HL-60 (cell line): Measurements from ENCODE around the gene HECTD4.

Source experiments
- DNase-seq, 2 experiments: peaks; one replicate each; pipeline ENCODE4 v3.0.0-alpha.2; 2010 to 2020; ENCODE audit warnings: low read depth in 1 of 2, low spot score in 1 of 2
- H3K27ac ChIP-seq: fragments of 250-450 bp; sonication (Bioruptor Pico); replicated peaks from 2 replicates; pipeline ENCODE4 v1.5.1; 2020; ENCODE audit warnings: mild to moderate bottlenecking, moderate library complexity
- H3K27me3 ChIP-seq: fragments of 250-450 bp; sonication (Bioruptor Pico); 2 replicates; pipeline ENCODE4 v1.5.1; 2021; ENCODE audit warnings: mild to moderate bottlenecking, moderate library complexity; ENCODE audit not compliant: insufficient read depth, poor library complexity, severe bottlenecking
- H3K4me3 ChIP-seq: replicated peaks from 2 replicates; pipeline ENCODE4 v1.5.1; 2011; ENCODE audit warnings: mild to moderate bottlenecking, control low read depth, low read length; ENCODE audit not compliant: insufficient read depth
- GABPA ChIP-seq: IDR thresholded peaks from 2 replicates; pipeline ENCODE4 v1.6.1; 2012; ENCODE audit warnings: low read depth
- POLR2AphosphoS5 ChIP-seq: IDR thresholded peaks from 2 replicates; pipeline ENCODE4 v1.6.1; 2012; ENCODE audit warnings: low read depth
- SPI1 ChIP-seq: IDR thresholded peaks from 2 replicates; pipeline ENCODE4 v1.6.1; 2012; ENCODE audit warnings: low read depth, mild to moderate bottlenecking, borderline replicate concordance
- TF ChIP-seq, protein P1 (sequence below): IDR thresholded peaks from one replicate; pipeline ENCODE4 v1.5.1; 2011; ENCODE audit warnings: low read length, control low read depth, inconsistent platforms; ENCODE audit not compliant: insufficient read depth
- TF ChIP-seq, protein P2 (sequence below): IDR thresholded peaks from 2 replicates; pipeline ENCODE4 v1.6.1; 2012; ENCODE audit warnings: low read depth; ENCODE audit not compliant: insufficient replicate concordance

The HECTD4 gene

DNA sequence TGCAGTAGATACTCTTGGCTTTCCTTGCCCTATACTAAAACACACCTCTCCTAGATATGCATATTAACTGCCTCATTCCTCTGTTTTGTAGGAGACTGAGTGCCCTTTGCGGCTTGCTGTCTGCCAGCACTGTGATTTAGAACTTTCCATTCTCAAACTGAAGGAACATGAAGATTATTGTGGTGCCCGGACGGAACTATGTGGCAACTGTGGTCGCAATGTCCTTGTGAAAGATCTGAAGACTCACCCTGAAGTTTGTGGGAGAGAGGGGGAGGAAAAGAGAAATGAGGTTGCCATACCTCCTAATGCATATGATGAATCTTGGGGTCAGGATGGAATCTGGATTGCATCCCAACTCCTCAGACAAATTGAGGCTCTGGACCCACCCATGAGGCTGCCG, 241.5 kb downstream of the HECTD4 start:
- peak; percentile 54; the same call in 1 of the 2 replicates for TF ChIP-seq GABPA
- TF ChIP-seq POLR2AphosphoS5: peak; percentile 99
- TF ChIP-seq SPI1: peak; percentile 45; the same call in 1 of the 2 replicates
- TF ChIP-seq, protein P1, sequence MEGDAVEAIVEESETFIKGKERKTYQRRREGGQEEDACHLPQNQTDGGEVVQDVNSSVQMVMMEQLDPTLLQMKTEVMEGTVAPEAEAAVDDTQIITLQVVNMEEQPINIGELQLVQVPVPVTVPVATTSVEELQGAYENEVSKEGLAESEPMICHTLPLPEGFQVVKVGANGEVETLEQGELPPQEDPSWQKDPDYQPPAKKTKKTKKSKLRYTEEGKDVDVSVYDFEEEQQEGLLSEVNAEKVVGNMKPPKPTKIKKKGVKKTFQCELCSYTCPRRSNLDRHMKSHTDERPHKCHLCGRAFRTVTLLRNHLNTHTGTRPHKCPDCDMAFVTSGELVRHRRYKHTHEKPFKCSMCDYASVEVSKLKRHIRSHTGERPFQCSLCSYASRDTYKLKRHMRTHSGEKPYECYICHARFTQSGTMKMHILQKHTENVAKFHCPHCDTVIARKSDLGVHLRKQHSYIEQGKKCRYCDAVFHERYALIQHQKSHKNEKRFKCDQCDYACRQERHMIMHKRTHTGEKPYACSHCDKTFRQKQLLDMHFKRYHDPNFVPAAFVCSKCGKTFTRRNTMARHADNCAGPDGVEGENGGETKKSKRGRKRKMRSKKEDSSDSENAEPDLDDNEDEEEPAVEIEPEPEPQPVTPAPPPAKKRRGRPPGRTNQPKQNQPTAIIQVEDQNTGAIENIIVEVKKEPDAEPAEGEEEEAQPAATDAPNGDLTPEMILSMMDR: no peak
- TF ChIP-seq, protein P2, sequence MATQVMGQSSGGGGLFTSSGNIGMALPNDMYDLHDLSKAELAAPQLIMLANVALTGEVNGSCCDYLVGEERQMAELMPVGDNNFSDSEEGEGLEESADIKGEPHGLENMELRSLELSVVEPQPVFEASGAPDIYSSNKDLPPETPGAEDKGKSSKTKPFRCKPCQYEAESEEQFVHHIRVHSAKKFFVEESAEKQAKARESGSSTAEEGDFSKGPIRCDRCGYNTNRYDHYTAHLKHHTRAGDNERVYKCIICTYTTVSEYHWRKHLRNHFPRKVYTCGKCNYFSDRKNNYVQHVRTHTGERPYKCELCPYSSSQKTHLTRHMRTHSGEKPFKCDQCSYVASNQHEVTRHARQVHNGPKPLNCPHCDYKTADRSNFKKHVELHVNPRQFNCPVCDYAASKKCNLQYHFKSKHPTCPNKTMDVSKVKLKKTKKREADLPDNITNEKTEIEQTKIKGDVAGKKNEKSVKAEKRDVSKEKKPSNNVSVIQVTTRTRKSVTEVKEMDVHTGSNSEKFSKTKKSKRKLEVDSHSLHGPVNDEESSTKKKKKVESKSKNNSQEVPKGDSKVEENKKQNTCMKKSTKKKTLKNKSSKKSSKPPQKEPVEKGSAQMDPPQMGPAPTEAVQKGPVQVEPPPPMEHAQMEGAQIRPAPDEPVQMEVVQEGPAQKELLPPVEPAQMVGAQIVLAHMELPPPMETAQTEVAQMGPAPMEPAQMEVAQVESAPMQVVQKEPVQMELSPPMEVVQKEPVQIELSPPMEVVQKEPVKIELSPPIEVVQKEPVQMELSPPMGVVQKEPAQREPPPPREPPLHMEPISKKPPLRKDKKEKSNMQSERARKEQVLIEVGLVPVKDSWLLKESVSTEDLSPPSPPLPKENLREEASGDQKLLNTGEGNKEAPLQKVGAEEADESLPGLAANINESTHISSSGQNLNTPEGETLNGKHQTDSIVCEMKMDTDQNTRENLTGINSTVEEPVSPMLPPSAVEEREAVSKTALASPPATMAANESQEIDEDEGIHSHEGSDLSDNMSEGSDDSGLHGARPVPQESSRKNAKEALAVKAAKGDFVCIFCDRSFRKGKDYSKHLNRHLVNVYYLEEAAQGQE: no peak
- DNase-seq: peak; percentile 82 to 91
- H3K27ac ChIP-seq: peak overlapping the region; percentile 35
- H3K4me3 ChIP-seq: no peak overlapping the region
- H3K27me3 ChIP-seq: no peaks in the 10 kb centered on the region

DNA sequence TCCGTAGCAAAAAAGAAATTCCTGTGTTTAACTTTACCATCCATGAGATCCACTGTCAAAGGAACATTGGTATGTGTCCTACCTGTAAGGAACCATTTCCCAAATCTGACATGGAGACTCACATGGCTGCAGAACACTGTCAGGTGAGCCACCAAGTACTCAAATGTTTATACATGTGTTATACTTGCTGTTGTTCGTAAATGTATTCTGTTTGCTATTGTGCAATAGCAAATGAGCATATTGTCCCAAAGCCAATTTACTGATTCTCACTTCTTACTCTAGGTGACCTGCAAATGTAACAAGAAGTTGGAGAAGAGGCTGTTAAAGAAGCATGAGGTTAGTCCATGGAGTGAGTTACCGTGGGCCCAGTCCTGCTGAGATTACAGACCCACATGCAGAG, 247.5 kb downstream of the HECTD4 start:
- TF ChIP-seq GABPA (no peak), SPI1 (no peak), POLR2AphosphoS5 (no peak)
- TF ChIP-seq, protein P1: no peak
- TF ChIP-seq, protein P2: no peak
- DNase-seq: no peak
- no peak overlapping the region for H3K27ac ChIP-seq
- no peaks in the 10 kb centered on the region for H3K27me3 ChIP-seq
- no peak overlapping the region for H3K4me3 ChIP-seq

DNA sequence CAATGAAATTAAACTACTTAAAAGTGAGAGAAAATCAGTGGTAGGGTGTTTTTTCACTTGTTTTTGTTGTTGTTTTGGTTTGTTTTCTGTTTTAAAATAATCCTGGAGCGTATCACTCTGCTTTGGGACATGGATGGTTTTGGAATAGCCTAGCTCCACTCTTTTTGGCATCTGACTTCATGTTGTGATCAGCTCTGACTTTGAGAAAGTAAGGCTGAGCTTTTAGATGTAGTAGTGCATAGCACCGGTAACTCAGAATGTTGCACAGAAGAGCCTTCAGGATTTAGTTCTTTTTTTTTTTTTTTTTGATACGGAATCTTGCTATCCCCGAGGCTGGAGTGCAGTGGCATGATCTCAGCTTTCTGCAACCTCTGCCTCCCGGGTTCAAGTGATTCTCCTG, 248.8 kb downstream of the HECTD4 start:
- H3K27ac ChIP-seq: no peak overlapping the region
- H3K27me3 ChIP-seq: no peaks in the 10 kb centered on the region
- no peak overlapping the region for H3K4me3 ChIP-seq
- no peak for DNase-seq
- TF ChIP-seq, protein P1: no peak
- TF ChIP-seq, protein P2: no peak
- TF ChIP-seq POLR2AphosphoS5 (no peak), SPI1 (no peak), GABPA (no peak)
